NCI-H748 treated with DMSO at 0.1 percent for 48 hours (cell line): ENCODE data around the gene SMIM31.
A peak's percentile ranks its signal among the peaks of the same experiment; 100 is the strongest.

Source experiments
- DNase-seq: peaks from one replicate; lab custom pipeline; 2025; lab: John Stamatoyannopoulos, UW

Gene SMIM31

GRCh38 chr4:164753873-164754488 lies at the start of gene SMIM31:
SMIM31 (plus strand) TSS chr4:164754131; CDS start chr4:164770444, 16,313 bp downstream.
- no peak for DNase-seq

- no peak for DNase-seq
Measured at GRCh38 chr4:164706675-164707074, 47.3 kb upstream of the SMIM31 start.

- DNase-seq, result no peak
Measured at GRCh38 chr4:164716901-164717300, 37.0 kb upstream of the SMIM31 start.

- no peak for DNase-seq
Measured at GRCh38 chr4:164718827-164719226, 35.1 kb upstream of the SMIM31 start.

- DNase-seq, result no peak
Measured at GRCh38 chr4:164725066-164725465, 28.9 kb upstream of the SMIM31 start.

- DNase-seq, result no peak
Measured at GRCh38 chr4:164730705-164731393, 23.1 kb upstream of the SMIM31 start.

- DNase-seq, result no peak
Measured at GRCh38 chr4:164731827-164732474, 22.0 kb upstream of the SMIM31 start.

GRCh38 chr4:164734484-164734883 lies 19.4 kb upstream of the SMIM31 start:
- DNase-seq, result no peak

- DNase-seq, result no peak
Measured at GRCh38 chr4:164748375-164748774, 5.6 kb upstream of the SMIM31 start.

- DNase-seq, result no peak
Measured at GRCh38 chr4:164755432-164755831, 1.5 kb downstream of the SMIM31 start.

- no peak for DNase-seq
Measured at GRCh38 chr4:164756686-164757085, 2.8 kb downstream of the SMIM31 start.

GRCh38 chr4:164761241-164761640 lies 7.3 kb downstream of the SMIM31 start:
- no peak for DNase-seq

GRCh38 chr4:164761746-164762275 lies 7.9 kb downstream of the SMIM31 start:
- no peak for DNase-seq

- no peak for DNase-seq
Measured at GRCh38 chr4:164765096-164765495, 11.2 kb downstream of the SMIM31 start.

GRCh38 chr4:164765833-164766232 lies 11.9 kb downstream of the SMIM31 start:
- no peak for DNase-seq

GRCh38 chr4:164768516-164768915 lies 14.6 kb downstream of the SMIM31 start:
- no peak for DNase-seq

- DNase-seq, result no peak
Measured at GRCh38 chr4:164770010-164770724, 16.2 kb downstream of the SMIM31 start.

- no peak for DNase-seq
Measured at GRCh38 chr4:164771088-164771487, 17.2 kb downstream of the SMIM31 start.

- no peak for DNase-seq
Measured at GRCh38 chr4:164772076-164772475, 18.1 kb downstream of the SMIM31 start.

GRCh38 chr4:164779080-164779479 lies 25.1 kb downstream of the SMIM31 start:
- DNase-seq, result no peak

GRCh38 chr4:164779811-164780216 lies 25.9 kb downstream of the SMIM31 start:
- DNase-seq, result peak; percentile 20

GRCh38 chr4:164780839-164781238 lies 26.9 kb downstream of the SMIM31 start:
- DNase-seq, result no peak
